Thyroid gland (tissue), 4 donors: ENCODE measurements around the gene ZP1.

Experiments
- CTCF ChIP-seq, 6 experiments: fragments of 200-600 bp in 3 of 6; fragments of 450-650 bp in 3 of 6; sonication (generic) in 3 of 6; IDR thresholded peaks; one replicate each; pipeline ENCODE4 v1.5.1; 2016 to 2019; ENCODE audit warnings: antibody characterized with exemption in 6 of 6, mild to moderate bottlenecking in 2 of 6, inconsistent platforms in 1 of 6, moderate library complexity in 1 of 6
- POLR2A ChIP-seq, 2 donors: fragments of 450-650 bp; IDR thresholded peaks; one replicate each; pipeline ENCODE4 v1.6.1; 2017; ENCODE audit warnings: antibody characterized with exemption in 2 of 2, mild to moderate bottlenecking in 2 of 2, moderate library complexity in 1 of 2

DNA sequence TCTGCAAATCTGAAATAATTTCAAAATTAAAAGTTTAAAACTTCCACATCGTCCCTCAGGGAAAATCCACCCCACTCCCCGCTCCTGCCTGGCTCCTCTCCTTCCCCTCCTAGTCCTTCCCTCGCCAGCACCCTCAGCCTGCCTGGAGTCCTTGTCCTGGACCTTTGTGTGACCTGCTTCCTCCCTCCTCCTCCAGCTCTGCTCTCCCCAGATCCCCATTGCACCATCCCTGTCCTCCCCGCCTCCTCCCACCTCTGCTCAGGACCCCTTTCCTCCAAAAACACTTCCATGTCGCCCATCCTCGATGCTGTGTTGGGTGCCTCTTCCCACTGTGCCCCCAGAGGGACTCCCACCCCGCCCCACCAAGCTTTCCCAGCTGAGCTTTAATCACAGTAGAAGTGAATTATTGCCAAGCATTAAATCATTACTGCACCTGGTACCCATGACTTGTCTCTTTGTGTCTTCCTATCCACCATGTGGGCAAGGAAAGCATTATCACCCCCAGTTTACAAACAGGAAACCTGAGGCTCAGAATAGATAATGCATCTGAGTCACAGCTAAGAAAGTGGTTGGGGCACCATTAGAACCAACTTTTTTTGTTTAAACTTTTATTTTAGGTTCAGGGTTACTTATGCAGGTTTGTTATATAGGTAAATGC lies 2.4 kb upstream of the ZP1 start:
- no peak for TF ChIP-seq CTCF (IDR thresholded peaks at IDR 0.05)
- no peak for TF ChIP-seq POLR2A (IDR thresholded peaks at IDR 0.05)
